SKM-1 (cell line): ENCODE results near the gene MMEL1.
"Not testable (repeated sequence)": the region's sequence is repeated elsewhere in the genome, so short reads cannot be mapped to it uniquely, and the experiment has no call there.

Experiments
- DNase-seq: peaks from one replicate; lab custom pipeline; 2025; ENCODE audit not compliant: unreplicated experiment; lab: John Stamatoyannopoulos, UW

Gene MMEL1

GRCh38 chr1:2632561-2633361 is at the start of gene MMEL1:
Gene MMEL1 (minus strand): TSS chr1:2633016. CDS start chr1:2629484, 3,532 bp downstream.
- no peak for DNase-seq

- not testable (repeated sequence) for DNase-seq
These were observed 43.9 kb upstream of the MMEL1 start for GRCh38 chr1:2676726-2677125.

- DNase-seq: not testable (repeated sequence)
These were observed 38.8 kb upstream of the MMEL1 start for GRCh38 chr1:2671656-2672055.

GRCh38 chr1:2659806-2660205 is 27.0 kb upstream of the MMEL1 start:
- not testable (repeated sequence) for DNase-seq

GRCh38 chr1:2657909-2658308 is 25.1 kb upstream of the MMEL1 start:
- DNase-seq: not testable (repeated sequence)

GRCh38 chr1:2657124-2657523 is 24.3 kb upstream of the MMEL1 start:
- not testable (repeated sequence) for DNase-seq

- DNase-seq: not testable (repeated sequence)
These were observed 23.0 kb upstream of the MMEL1 start for GRCh38 chr1:2655598-2656434.

- DNase-seq: not testable (repeated sequence)
These were observed 21.7 kb upstream of the MMEL1 start for GRCh38 chr1:2654443-2654948.

GRCh38 chr1:2653741-2654442 is 21.1 kb upstream of the MMEL1 start:
- not testable (repeated sequence) for DNase-seq

GRCh38 chr1:2652926-2653571 is 20.2 kb upstream of the MMEL1 start:
- DNase-seq: not testable (repeated sequence)

GRCh38 chr1:2652152-2652925 is 19.5 kb upstream of the MMEL1 start:
- DNase-seq: not testable (repeated sequence)

GRCh38 chr1:2650967-2651645 is 18.3 kb upstream of the MMEL1 start:
- no peak for DNase-seq

GRCh38 chr1:2646837-2647236 is 14.0 kb upstream of the MMEL1 start:
- DNase-seq: no peak

- DNase-seq: no peak
These were observed 13.0 kb upstream of the MMEL1 start for GRCh38 chr1:2645776-2646175.

- DNase-seq: no peak
These were observed 12.3 kb upstream of the MMEL1 start for GRCh38 chr1:2645143-2645542.

GRCh38 chr1:2644591-2645101 is 11.8 kb upstream of the MMEL1 start:
- no peak for DNase-seq

GRCh38 chr1:2644171-2644570 is 11.4 kb upstream of the MMEL1 start:
- no peak for DNase-seq

GRCh38 chr1:2643414-2644077 is 10.7 kb upstream of the MMEL1 start:
- DNase-seq: no peak
